Upper lobe of left lung (tissue), 6 donors: ENCODE measurements around the gene CNDP2. TPM values are rescaled to one million over a fixed set of nuclear protein-coding genes. Genes with fewer than 3 reads are reported as not detected.

Source experiments
- ATAC-seq, 2 donors: fragments of 200-7000 bp; cut with Tn5 transposase; one replicate each; pipeline ENCODE4 v1.9.1; 2022; ENCODE audit warnings: mild to moderate bottlenecking in 2 of 2, moderate library complexity in 2 of 2; ENCODE audit not compliant: low FRiP score in 2 of 2
- DNase-seq, 2 donors: peaks; one replicate each; pipeline ENCODE4 v3.0.0-alpha.2; 2019 to 2020
- H3K27ac ChIP-seq, 4 donors: fragments of 200-600 bp; sonication (generic); one replicate each; pipeline ENCODE4 v1.5.1; 2016 to 2019
- H3K27me3 ChIP-seq, 4 donors: fragments of 200-600 bp; sonication (generic); one replicate each; pipeline ENCODE4 v1.5.1; 2017 to 2019
- H3K36me3 ChIP-seq, 4 donors: fragments of 200-600 bp; sonication (generic); one replicate each; pipeline ENCODE4 v1.5.1; 2016 to 2019
- H3K4me1 ChIP-seq, 4 donors: fragments of 200-600 bp; sonication (generic); one replicate each; pipeline ENCODE4 v1.5.1; 2018 to 2019
- H3K4me3 ChIP-seq, 4 donors: fragments of 200-600 bp; sonication (generic); one replicate each; pipeline ENCODE4 v1.5.1; 2017 to 2019; ENCODE audit warnings: mild to moderate bottlenecking in 2 of 4, moderate library complexity in 1 of 4
- H3K9me3 ChIP-seq, 4 donors: fragments of 200-600 bp; sonication (generic); one replicate each; pipeline ENCODE4 v1.5.1; 2018 to 2019
- CTCF ChIP-seq, 6 experiments: fragments of 450-650 bp in 4 of 6; fragments of 200-600 bp in 2 of 6; sonication (generic) in 2 of 6; IDR thresholded peaks; one replicate each; pipeline ENCODE4 v1.5.1; 2016 to 2019; ENCODE audit warnings: antibody characterized with exemption in 6 of 6
- EP300 ChIP-seq, 4 donors: sonication (generic); formaldehyde crosslinking; IDR thresholded peaks; one replicate each; pipeline ENCODE4 v1.5.1; 2017; ENCODE audit warnings: antibody characterized with exemption in 4 of 4, control low read depth in 2 of 4
- POLR2A ChIP-seq, 4 donors: fragments of 450-650 bp; IDR thresholded peaks; one replicate each; pipeline ENCODE4 v1.5.1; 2016 to 2017; ENCODE audit warnings: antibody characterized with exemption in 4 of 4, mild to moderate bottlenecking in 2 of 4
- POLR2AphosphoS5 ChIP-seq, 2 donors: sonication (generic); formaldehyde crosslinking; IDR thresholded peaks; one replicate each; pipeline ENCODE4 v1.5.1; 2017; ENCODE audit warnings: antibody characterized with exemption in 2 of 2
- WGBS, 2 donors: methylation state at CpG; one replicate each; pipeline ENCODE4 v1.1.5; 2017 to 2018; 5-methylcytosine and 5-hydroxymethylcytosine counted together
- total RNA-seq, 6 donors: library from RNA; depleted of rRNA in 4 of 6; stranded (reverse); fragments of >200 nt in 4 of 6; gene quantifications; one replicate each; pipeline versions ENCODE4 v1.1.0 to v1.2.1, GENCODE V29; 2016 to 2021
- donor health status: DM: no; HTN: no; CAD: no; lungs with moderate emphysema.
- donor health status: DM: no; HTN: yes; CAD: no; lungs with severe emphysema.

CNDP2 gene
- total RNA-seq, 6 donors from 2014 or later, result 147 to 279 (median 196) TPM

GRCh38 chr18:74465775-74466174 lies 30.4 kb upstream of the CNDP2 start:
- Histone ChIP-seq H3K27me3 (no peaks in the 10 kb centered on the region), H3K4me1 (no peaks in the 10 kb centered on the region), H3K9me3 (peaks cover 0 to 6% (median 2%) of the 10 kb centered on the region in 4 donors), H3K27ac (no peak overlapping the region), H3K4me3 (no peak overlapping the region), H3K36me3 (no peaks in the 10 kb centered on the region)
- ATAC-seq (no peak), DNase-seq (no peak)
- WGBS, 2 donors, result 80 to 83% methylated on average over 4 of the region's 4 CpGs
- TF ChIP-seq POLR2A (IDR thresholded peaks at IDR 0.05) (no peak), EP300 (IDR thresholded peaks at IDR 0.05) (no peak), CTCF (IDR thresholded peaks at IDR 0.05) (no peak), POLR2AphosphoS5 (IDR thresholded peaks at IDR 0.05) (no peak)

GRCh38 chr18:74468547-74469061 lies 27.6 kb upstream of the CNDP2 start:
- TF ChIP-seq CTCF (IDR thresholded peaks at IDR 0.05) (no peak), POLR2A (IDR thresholded peaks at IDR 0.05) (no peak), EP300 (IDR thresholded peaks at IDR 0.05) (no peak), POLR2AphosphoS5 (IDR thresholded peaks at IDR 0.05) (no peak)
- H3K27me3 ChIP-seq, result no peaks in the 10 kb centered on the region
- H3K36me3 ChIP-seq, result no peaks in the 10 kb centered on the region
- WGBS, 2 donors, result 58 to 62% methylated on average over 3 of the region's 3 CpGs
- H3K4me1 ChIP-seq, result no peaks in the 10 kb centered on the region
- H3K9me3 ChIP-seq, result peaks cover 0 to 6% (median 2%) of the 10 kb centered on the region in 4 donors
- DNase-seq, result no peak
- H3K27ac ChIP-seq, result no peak overlapping the region
- no peak for ATAC-seq
- no peak overlapping the region for H3K4me3 ChIP-seq

- Histone ChIP-seq H3K27me3 (no peaks in the 10 kb centered on the region), H3K4me3 (no peak overlapping the region), H3K27ac (no peak overlapping the region), H3K36me3 (no peaks in the 10 kb centered on the region), H3K4me1 (no peaks in the 10 kb centered on the region), H3K9me3 (peaks cover 0 to 6% (median 2%) of the 10 kb centered on the region in 4 donors)
- TF ChIP-seq POLR2AphosphoS5 (IDR thresholded peaks at IDR 0.05) (no peak), POLR2A (IDR thresholded peaks at IDR 0.05) (no peak), EP300 (IDR thresholded peaks at IDR 0.05) (no peak), CTCF (IDR thresholded peaks at IDR 0.05) (no peak)
- WGBS, 2 donors, result 61% methylated on average over 2 of the region's 2 CpGs
- no peak for DNase-seq
- no peak for ATAC-seq
Observed at GRCh38 chr18:74472312-74472711, 23.9 kb upstream of the CNDP2 start.

- Histone ChIP-seq H3K9me3 (peaks cover 0 to 6% (median 2%) of the 10 kb centered on the region in 4 donors), H3K36me3 (no peaks in the 10 kb centered on the region), H3K4me1 (peaks cover 0 to 1% (median 0%) of the 10 kb centered on the region in 4 donors), H3K27ac (no peak overlapping the region), H3K4me3 (no peak overlapping the region), H3K27me3 (no peaks in the 10 kb centered on the region)
- ATAC-seq (no peak), DNase-seq (no peak)
- 91 to 93% methylated on average over 3 of the region's 3 CpGs for WGBS, 2 donors
- TF ChIP-seq POLR2AphosphoS5 (IDR thresholded peaks at IDR 0.05), result no peak
- no peak for TF ChIP-seq EP300 (IDR thresholded peaks at IDR 0.05)
- no peak for TF ChIP-seq POLR2A (IDR thresholded peaks at IDR 0.05)
- TF ChIP-seq CTCF (IDR thresholded peaks at IDR 0.05), result no peak
Observed at GRCh38 chr18:74473976-74474640, 22.1 kb upstream of the CNDP2 start.

- H3K27me3 ChIP-seq, result no peaks in the 10 kb centered on the region
- no peak for DNase-seq
- ATAC-seq, result peak in 1 of 2 donors; percentile 48
Observed at GRCh38 chr18:74476140-74476539, 20.0 kb upstream of the CNDP2 start.

More at GRCh38 chr18:74476140-74476539, 20.0 kb upstream of the CNDP2 start:
- Histone ChIP-seq H3K9me3 (no peaks in the 10 kb centered on the region), H3K27ac (no peak overlapping the region), H3K4me1 (peaks cover 0 to 12% (median 2%) of the 10 kb centered on the region in 4 donors), H3K36me3 (no peaks in the 10 kb centered on the region), H3K4me3 (no peak overlapping the region)
- peak in 3 of 6 experiments; percentile 10 to 36 (median 17) for TF ChIP-seq CTCF (IDR thresholded peaks at IDR 0.05)
- no peak for TF ChIP-seq EP300 (IDR thresholded peaks at IDR 0.05)
- WGBS, 2 donors, result 28 to 36% methylated on average over 6 of the region's 6 CpGs
